Astrocyte (in vitro differentiated cells and primary cell): ENCODE measurements around the gene TIMM10B. TPM values are rescaled to one million over a fixed set of nuclear protein-coding genes. Genes with fewer than 3 reads are reported as not detected.
"Not testable (repeated sequence)": the region's sequence is repeated elsewhere in the genome, so short reads cannot be mapped to it uniquely, and the experiment has no call there.

Experiments used
- DNase-seq: peaks from one replicate; pipeline ENCODE4 v3.0.0-alpha.2; 2010; ENCODE audit warnings: low read depth
- FAIRE-seq: peaks from 2 replicates; lab custom pipeline; 2011; peaks lifted over from hg19 to GRCh38; lab: Jason Lieb, UNC
- H2AFZ ChIP-seq: 2 replicates; pipeline ENCODE4 v1.6.0; 2012; ENCODE audit warnings: low read depth, low read length, inconsistent platforms
- H3K27ac ChIP-seq: 2 replicates; pipeline ENCODE4 v1.5.1; 2011; ENCODE audit warnings: low read depth, low read length, inconsistent platforms
- H3K27me3 ChIP-seq: 2 replicates; pipeline ENCODE4 v1.6.0; 2011; ENCODE audit warnings: low read length, inconsistent platforms; ENCODE audit not compliant: insufficient read depth
- H3K36me3 ChIP-seq: 2 replicates; pipeline ENCODE4 v1.5.1; 2011; ENCODE audit warnings: low read length, inconsistent platforms; ENCODE audit not compliant: insufficient read depth
- H3K4me1 ChIP-seq: 2 replicates; pipeline ENCODE4 v1.5.1; 2011; ENCODE audit warnings: low read length, inconsistent platforms; ENCODE audit not compliant: insufficient read depth
- H3K4me2 ChIP-seq: 2 replicates; pipeline ENCODE4 v1.6.0; 2012; ENCODE audit warnings: low read length, inconsistent platforms
- H3K4me3 ChIP-seq: 2 replicates; pipeline ENCODE4 v1.5.1; 2011; ENCODE audit warnings: low read depth, mild to moderate bottlenecking, low read length, inconsistent platforms; ENCODE audit not compliant: insufficient read depth
- H3K79me2 ChIP-seq: 2 replicates; pipeline ENCODE4 v1.6.0; 2012; ENCODE audit warnings: mild to moderate bottlenecking, low read length, inconsistent platforms; ENCODE audit not compliant: insufficient read depth
- H3K9ac ChIP-seq: 2 replicates; pipeline ENCODE4 v1.6.0; 2012; ENCODE audit warnings: mild to moderate bottlenecking, low read length, inconsistent platforms
- H3K9me3 ChIP-seq: 2 replicates; pipeline ENCODE4 v1.5.1; 2012; ENCODE audit warnings: low read depth, mild to moderate bottlenecking, low read length, inconsistent platforms; ENCODE audit not compliant: insufficient read depth
- H4K20me1 ChIP-seq: 2 replicates; pipeline ENCODE4 v1.6.0; 2012; ENCODE audit warnings: low read length, inconsistent platforms; ENCODE audit not compliant: insufficient read depth
- H3K27ac Mint-ChIP-seq: one replicate; pipeline ENCODE4 v1.8.0; 2021; ENCODE audit warnings: mild to moderate bottlenecking, mixed read lengths; ENCODE audit not compliant: unreplicated experiment
- H3K27me3 Mint-ChIP-seq: one replicate; pipeline ENCODE4 v1.8.0; 2021; ENCODE audit warnings: low read depth, mixed read lengths; ENCODE audit not compliant: unreplicated experiment
- H3K36me3 Mint-ChIP-seq: one replicate; pipeline ENCODE4 v1.8.0; 2021; ENCODE audit warnings: low read depth, mixed read lengths; ENCODE audit not compliant: unreplicated experiment
- H3K4me1 Mint-ChIP-seq: one replicate; pipeline ENCODE4 v1.8.0; 2021; ENCODE audit warnings: low read depth, mixed read lengths; ENCODE audit not compliant: unreplicated experiment
- H3K4me3 Mint-ChIP-seq: one replicate; pipeline ENCODE4 v1.8.0; 2021; ENCODE audit warnings: mild to moderate bottlenecking, moderate library complexity, mixed read lengths; ENCODE audit not compliant: unreplicated experiment
- H3K9me3 Mint-ChIP-seq: one replicate; pipeline ENCODE4 v1.8.0; 2021; ENCODE audit warnings: mild to moderate bottlenecking, mixed read lengths; ENCODE audit not compliant: unreplicated experiment
- CTCF ChIP-seq: IDR thresholded peaks from 2 replicates; pipeline ENCODE4 v1.5.1; 2011; ENCODE audit warnings: low read depth, mild to moderate bottlenecking, inconsistent platforms, low read length, moderate library complexity; ENCODE audit not compliant: insufficient read depth
- EZH2 ChIP-seq: IDR thresholded peaks from 2 replicates; pipeline ENCODE4 v1.6.1; 2012; ENCODE audit warnings: mild to moderate bottlenecking, low read length, inconsistent platforms; ENCODE audit not compliant: insufficient read depth
- total RNA-seq: library from RNA; stranded (reverse); gene quantifications from 2 replicates; pipeline ENCODE4 v1.2.1, GENCODE V29; 2021

The TIMM10B gene
- total RNA-seq, 1 donor from 2014 or later = 35.2 TPM

- peak overlapping the region; percentile 2 for H3K4me2 ChIP-seq
- Mint-ChIP-seq H3K27ac (no peak overlapping the region), H3K9me3 (no peaks in the 10 kb centered on the region), H3K36me3 (peaks cover 10% of the 10 kb centered on the region), H3K27me3 (no peaks in the 10 kb centered on the region), H3K4me1 (peaks cover 2% of the 10 kb centered on the region), H3K4me3 (no peak overlapping the region)
- FAIRE-seq = peak; percentile 84
- H3K9ac ChIP-seq = no peak overlapping the region
- H3K27me3 ChIP-seq = no peaks in the 10 kb centered on the region
- H2AFZ ChIP-seq = no peak overlapping the region
- no peaks in the 10 kb centered on the region for H4K20me1 ChIP-seq
- peak overlapping the region; percentile 6 for H3K27ac ChIP-seq
- no peaks in the 10 kb centered on the region for H3K79me2 ChIP-seq
- TF ChIP-seq EZH2 = no peak
- peak; percentile 84 for TF ChIP-seq CTCF
- no peaks in the 10 kb centered on the region for H3K36me3 ChIP-seq
- no peaks in the 10 kb centered on the region for H3K9me3 ChIP-seq
- no peak overlapping the region for H3K4me3 ChIP-seq
- peak; percentile 78 for DNase-seq
- H3K4me1 ChIP-seq = peaks cover 7% of the 10 kb centered on the region
Measured at GRCh38 chr11:6505577-6506240, 24.4 kb downstream of the TIMM10B start.

- H3K4me1 Mint-ChIP-seq = peaks cover 12% of the 10 kb centered on the region
- H3K36me3 ChIP-seq = no peaks in the 10 kb centered on the region
- no peak overlapping the region for H2AFZ ChIP-seq
- H3K27ac ChIP-seq = no peak overlapping the region
- no peak overlapping the region for H3K4me3 Mint-ChIP-seq
- H3K9me3 ChIP-seq = no peaks in the 10 kb centered on the region
- no peaks in the 10 kb centered on the region for H4K20me1 ChIP-seq
- H3K27me3 Mint-ChIP-seq = no peaks in the 10 kb centered on the region
- H3K36me3 Mint-ChIP-seq = peaks cover 19% of the 10 kb centered on the region
- FAIRE-seq = no peak
- H3K79me2 ChIP-seq = no peaks in the 10 kb centered on the region
- no peak overlapping the region for H3K9ac ChIP-seq
- H3K27ac Mint-ChIP-seq = no peak overlapping the region
- H3K4me3 ChIP-seq = no peak overlapping the region
- no peak for TF ChIP-seq CTCF
- no peak for TF ChIP-seq EZH2
- H3K4me2 ChIP-seq = no peak overlapping the region
- no peaks in the 10 kb centered on the region for H3K27me3 ChIP-seq
- no peaks in the 10 kb centered on the region for H3K9me3 Mint-ChIP-seq
- H3K4me1 ChIP-seq = no peaks in the 10 kb centered on the region
- DNase-seq = no peak
Measured at GRCh38 chr11:6516865-6517264, 35.6 kb downstream of the TIMM10B start.

- Mint-ChIP-seq H3K9me3 (no peaks in the 10 kb centered on the region), H3K27ac (no peak overlapping the region), H3K27me3 (no peaks in the 10 kb centered on the region), H3K4me1 (peaks cover 23% of the 10 kb centered on the region), H3K4me3 (no peak overlapping the region), H3K36me3 (peaks cover 7% of the 10 kb centered on the region)
- no peak for FAIRE-seq
- no peak overlapping the region for H3K27ac ChIP-seq
- H2AFZ ChIP-seq = no peak overlapping the region
- H4K20me1 ChIP-seq = no peaks in the 10 kb centered on the region
- H3K36me3 ChIP-seq = no peaks in the 10 kb centered on the region
- H3K79me2 ChIP-seq = no peaks in the 10 kb centered on the region
- no peak overlapping the region for H3K9ac ChIP-seq
- DNase-seq = no peak
- H3K4me3 ChIP-seq = no peak overlapping the region
- H3K4me1 ChIP-seq = peaks cover 2% of the 10 kb centered on the region
- H3K9me3 ChIP-seq = no peaks in the 10 kb centered on the region
- H3K4me2 ChIP-seq = no peak overlapping the region
- no peaks in the 10 kb centered on the region for H3K27me3 ChIP-seq
- no peak for TF ChIP-seq CTCF
Measured at GRCh38 chr11:6520265-6520664, 39.0 kb downstream of the TIMM10B start.

GRCh38 chr11:6521946-6522345, 40.6 kb downstream of the TIMM10B start:
- H3K79me2 ChIP-seq, H3K4me3 Mint-ChIP-seq, H3K9me3 Mint-ChIP-seq, H3K27ac Mint-ChIP-seq, H3K9ac ChIP-seq, DNase-seq, H3K27me3 ChIP-seq, H3K4me3 ChIP-seq, H2AFZ ChIP-seq, FAIRE-seq, H3K4me2 ChIP-seq, H3K27ac ChIP-seq, H3K4me1 ChIP-seq, H4K20me1 ChIP-seq, H3K36me3 Mint-ChIP-seq, H3K27me3 Mint-ChIP-seq, H3K36me3 ChIP-seq, H3K9me3 ChIP-seq: not testable (repeated sequence)
- H3K4me1 Mint-ChIP-seq = peaks cover 22% of the 10 kb centered on the region
